PC-3 (cell line): ENCODE results near the gene FCN3. TPM values are rescaled to one million over a fixed set of nuclear protein-coding genes. Genes with fewer than 3 reads are reported as not detected.

Experiments used
- ATAC-seq: fragments of 200-7000 bp; cut with Tn5 transposase; 2 replicates; pipeline ENCODE4 v1.9.1; 2020; ENCODE audit warnings: mild to moderate bottlenecking, moderate library complexity
- BruUV-seq: library from RNA; stranded (reverse); fragments of 400-500 nt; replicated peaks from 2 replicates; lab custom pipeline; 2021; lab: Mats Ljungman, UMichigan
- CTCF ChIA-PET: fragments of 300-600 bp; sonication (Branson Sonifier 250); formaldehyde crosslinking; loops from one replicate; lab custom pipeline; 2022; ENCODE audit warnings: antibody characterized with exemption; lab: Charles Lee
- POLR2A ChIA-PET: fragments of 300-600 bp; sonication (Branson Sonifier 250); formaldehyde crosslinking; loops from one replicate; lab custom pipeline; 2022; ENCODE audit warnings: antibody characterized with exemption; ENCODE audit not compliant: unreplicated experiment; lab: Charles Lee
- DNase-seq: peaks from one replicate; pipeline ENCODE4 v3.0.0-alpha.2; 2015
- H2AFZ ChIP-seq: fragments of 300-600 bp; sonication (generic); 2 replicates; pipeline ENCODE4 v1.6.0; 2016; ENCODE audit warnings: antibody characterized with exemption, low read length
- H3F3A ChIP-seq: fragments of 300-600 bp; sonication (generic); one replicate; pipeline ENCODE4 v1.6.0; 2017; ENCODE audit warnings: antibody characterized with exemption, low read length, control low read depth, mild to moderate bottlenecking; ENCODE audit not compliant: unreplicated experiment
- H3K27ac ChIP-seq: fragments of 300-600 bp; sonication (generic); 2 replicates; pipeline ENCODE4 v1.5.1; 2016; ENCODE audit warnings: mild to moderate bottlenecking, low read length
- H3K27me3 ChIP-seq: fragments of 300-600 bp; sonication (generic); 2 replicates; pipeline ENCODE4 v1.6.1; 2016; ENCODE audit warnings: low read length, mixed read lengths
- H3K36me3 ChIP-seq: fragments of 300-600 bp; sonication (generic); 2 replicates; pipeline ENCODE4 v1.6.1; 2016; ENCODE audit warnings: low read depth, mixed run types, low read length, mixed read lengths
- H3K4me1 ChIP-seq: fragments of 300-600 bp; sonication (generic); 2 replicates; pipeline ENCODE4 v1.5.1; 2016; ENCODE audit warnings: low read length; ENCODE audit not compliant: insufficient read depth
- H3K4me2 ChIP-seq: fragments of 300-600 bp; sonication (generic); 2 replicates; pipeline ENCODE4 v1.6.0; 2016; ENCODE audit warnings: low read length
- H3K4me3 ChIP-seq: fragments of 300-600 bp; sonication (generic); 2 replicates; pipeline ENCODE4 v1.5.1; 2016; ENCODE audit warnings: mild to moderate bottlenecking, low read length, mixed read lengths
- H3K79me2 ChIP-seq: fragments of 300-600 bp; sonication (generic); 2 replicates; pipeline ENCODE4 v1.6.1; 2017; ENCODE audit warnings: low read length, mixed read lengths
- H3K9ac ChIP-seq: fragments of 300-600 bp; sonication (generic); 2 replicates; pipeline ENCODE4 v1.6.0; 2016; ENCODE audit warnings: mild to moderate bottlenecking, low read length
- H3K9me2 ChIP-seq: fragments of 300-600 bp; sonication (generic); replicated peaks from 2 replicates; pipeline ENCODE4 v1.6.1; 2016; ENCODE audit warnings: mixed run types, low read length, mixed read lengths
- H3K9me3 ChIP-seq: fragments of 300-600 bp; sonication (generic); 2 replicates; pipeline ENCODE4 v1.6.1; 2016; ENCODE audit warnings: low read length, mixed read lengths
- H4K20me1 ChIP-seq: fragments of 300-600 bp; sonication (generic); 2 replicates; pipeline ENCODE4 v1.6.1; 2016; ENCODE audit warnings: low read length, mixed read lengths
- CTCF ChIP-seq: fragments of 300-600 bp; sonication (generic); conservative IDR thresholded peaks from 2 replicates; pipeline ENCODE4 v1.5.1; 2017; ENCODE audit warnings: antibody characterized with exemption, low read depth, mild to moderate bottlenecking, low read length
- EZH2 ChIP-seq: fragments of 300-600 bp; sonication (generic); IDR thresholded peaks from one replicate; pipeline ENCODE4 v1.6.1; 2017; ENCODE audit warnings: antibody characterized with exemption, mild to moderate bottlenecking, low read length; ENCODE audit not compliant: unreplicated experiment
- EZH2phosphoT487 ChIP-seq: fragments of 300-600 bp; sonication (generic); IDR thresholded peaks from 2 replicates; pipeline ENCODE4 v1.6.1; 2018; ENCODE audit warnings: mild to moderate bottlenecking, antibody characterized with exemption, low read length, borderline replicate concordance
- intact Hi-C: fragments of 100-400 bp; cut with micrococcal nuclease; formaldehyde crosslinking; loops from 2 replicates; pipeline ENCODE4 v1.9.0; 2023
- total RNA-seq: library from RNA; depleted of rRNA; stranded (reverse); fragments of >200 nt; gene quantifications from 2 replicates; pipeline ENCODE4 v1.2.3, GENCODE V29; 2014

FCN3 gene
- total RNA-seq, 1 experiment from 2014 or later, result not detected

GRCh38 chr1:27346357-27346756 lies 28.3 kb downstream of the FCN3 start:
- intact Hi-C loops, result no loop called here
- no TSS peak for BruUV-seq
- POLR2A ChIA-PET, result no interaction called here

GRCh38 chr1:27345272-27345671 lies 29.4 kb downstream of the FCN3 start:
- no peak overlapping the region for H3K4me3 ChIP-seq
- no peak for ATAC-seq
- no peak for DNase-seq
- no peak overlapping the region for H3K4me2 ChIP-seq
- no peaks in the 10 kb centered on the region for H3K9me3 ChIP-seq
- H3K4me1 ChIP-seq, result peaks cover 51% of the 10 kb centered on the region
- ChIA-PET CTCF (no interaction called here), POLR2A (no interaction called here)
- no peak for TF ChIP-seq EZH2phosphoT487
- no peak for TF ChIP-seq EZH2
- TF ChIP-seq CTCF, result no peak
- H3F3A ChIP-seq, result no peaks in the 10 kb centered on the region
- no TSS peak for BruUV-seq
- H3K27me3 ChIP-seq, result no peaks in the 10 kb centered on the region
- H3K36me3 ChIP-seq, result no peaks in the 10 kb centered on the region
- intact Hi-C loops, result no loop called here
- no peak overlapping the region for H3K27ac ChIP-seq
- no peaks in the 10 kb centered on the region for H3K9me2 ChIP-seq
- no peak overlapping the region for H2AFZ ChIP-seq
- no peak overlapping the region for H3K9ac ChIP-seq
- peaks cover 24% of the 10 kb centered on the region for H3K79me2 ChIP-seq
- no peaks in the 10 kb centered on the region for H4K20me1 ChIP-seq

More at GRCh38 chr1:27346357-27346756, 28.3 kb downstream of the FCN3 start:
- H3K36me3 ChIP-seq, result no peaks in the 10 kb centered on the region
- H3K27ac ChIP-seq, result no peak overlapping the region
- H3K9me2 ChIP-seq, result no peaks in the 10 kb centered on the region
- H3F3A ChIP-seq, result no peaks in the 10 kb centered on the region
- H3K4me3 ChIP-seq, result no peak overlapping the region
- no peak for DNase-seq
- H3K9me3 ChIP-seq, result no peaks in the 10 kb centered on the region
- no peak overlapping the region for H3K9ac ChIP-seq
- TF ChIP-seq EZH2, result no peak
- no peak for TF ChIP-seq CTCF
- TF ChIP-seq EZH2phosphoT487, result no peak
- H2AFZ ChIP-seq, result no peak overlapping the region
- CTCF ChIA-PET, result no interaction called here
- H3K4me1 ChIP-seq, result peaks cover 41% of the 10 kb centered on the region
- H4K20me1 ChIP-seq, result no peaks in the 10 kb centered on the region
- H3K79me2 ChIP-seq, result peaks cover 24% of the 10 kb centered on the region
- no peaks in the 10 kb centered on the region for H3K27me3 ChIP-seq
- no peak overlapping the region for H3K4me2 ChIP-seq
- no peak for ATAC-seq

- H2AFZ ChIP-seq, result peak overlapping the region; percentile 89
- ChIA-PET POLR2A (no interaction called here), CTCF (interaction anchor here (1.3 kb wide), 1 partner anchor 44 kb away, joined by 4 read pairs; no protein-coding TSS in a partner anchor)
- H4K20me1 ChIP-seq, result no peaks in the 10 kb centered on the region
- TF ChIP-seq EZH2phosphoT487, result no peak
- peak overlapping the region; percentile 82 for H3K9ac ChIP-seq
- DNase-seq, result no peak
- no TSS peak for BruUV-seq
- ATAC-seq, result no peak; the same call in 1 of the 2 replicates
- no peaks in the 10 kb centered on the region for H3K36me3 ChIP-seq
- H3K27ac ChIP-seq, result peak overlapping the region; percentile 88
- peak overlapping the region; percentile 79 for H3K4me3 ChIP-seq
- H3K9me2 ChIP-seq, result no peaks in the 10 kb centered on the region
- peaks cover 24% of the 10 kb centered on the region for H3K79me2 ChIP-seq
- peak overlapping the region; percentile 99 for H3K4me2 ChIP-seq
- peaks cover 43% of the 10 kb centered on the region for H3K4me1 ChIP-seq
- H3K9me3 ChIP-seq, result no peaks in the 10 kb centered on the region
- intact Hi-C loops, result loop anchor here (2.0 to 5.0 kb wide), 2 partner anchors 21 to 41 kb away; partner anchors contain the start of gene TMEM222
- no peaks in the 10 kb centered on the region for H3K27me3 ChIP-seq
- H3F3A ChIP-seq, result no peaks in the 10 kb centered on the region
Observed at GRCh38 chr1:27343639-27344025, 31.0 kb downstream of the FCN3 start.
